IPS DF 4.7 (cell line): ENCODE results near the gene PIP5K1C.

Experiments
- DNase-seq: peaks from one replicate; pipeline ENCODE4 v3.0.0-alpha.2; 2013; ENCODE audit warnings: low spot score; ENCODE audit errors: extremely low read depth

The PIP5K1C gene

GRCh38 chr19:3646336-3647092, 53.8 kb downstream of the PIP5K1C start:
- DNase-seq = no peak

- DNase-seq = no peak
These were observed 54.5 kb downstream of the PIP5K1C start for GRCh38 chr19:3645726-3646125.

GRCh38 chr19:3645067-3645396, 55.2 kb downstream of the PIP5K1C start:
- no peak for DNase-seq

GRCh38 chr19:3644351-3645066, 55.8 kb downstream of the PIP5K1C start:
- no peak for DNase-seq

- DNase-seq = no peak
These were observed 56.5 kb downstream of the PIP5K1C start for GRCh38 chr19:3643674-3644313.

- DNase-seq = no peak
These were observed 57.1 kb downstream of the PIP5K1C start for GRCh38 chr19:3642987-3643673.

GRCh38 chr19:3642296-3642695, 58.0 kb downstream of the PIP5K1C start:
- no peak for DNase-seq

GRCh38 chr19:3641515-3642269, 58.6 kb downstream of the PIP5K1C start:
- DNase-seq = no peak

- DNase-seq = no peak
These were observed 60.8 kb downstream of the PIP5K1C start for GRCh38 chr19:3639479-3639878.

- DNase-seq = no peak
These were observed 61.8 kb downstream of the PIP5K1C start for GRCh38 chr19:3638208-3639193.

- DNase-seq = no peak
These were observed 62.6 kb downstream of the PIP5K1C start for GRCh38 chr19:3637621-3638020.

GRCh38 chr19:3636962-3637361, 63.3 kb downstream of the PIP5K1C start:
- no peak for DNase-seq

- no peak for DNase-seq
These were observed 63.8 kb downstream of the PIP5K1C start for GRCh38 chr19:3636506-3636905.

GRCh38 chr19:3634496-3635045, 65.7 kb downstream of the PIP5K1C start:
- no peak for DNase-seq

GRCh38 chr19:3633559-3633988, 66.7 kb downstream of the PIP5K1C start:
- DNase-seq = no peak

- no peak for DNase-seq
These were observed 67.3 kb downstream of the PIP5K1C start for GRCh38 chr19:3632739-3633558.

- DNase-seq = no peak
These were observed 68.2 kb downstream of the PIP5K1C start for GRCh38 chr19:3632098-3632497.

- DNase-seq = no peak
These were observed 69.0 kb downstream of the PIP5K1C start for GRCh38 chr19:3631053-3631861.
